ENCODE data around the gene HTRA3. TPM values are rescaled to one million over a fixed set of nuclear protein-coding genes. Genes with fewer than 3 reads are reported as not detected.

Gene HTRA3
- polyA plus RNA-seq, 1 donor from 2014 or later: not detected

DNA sequence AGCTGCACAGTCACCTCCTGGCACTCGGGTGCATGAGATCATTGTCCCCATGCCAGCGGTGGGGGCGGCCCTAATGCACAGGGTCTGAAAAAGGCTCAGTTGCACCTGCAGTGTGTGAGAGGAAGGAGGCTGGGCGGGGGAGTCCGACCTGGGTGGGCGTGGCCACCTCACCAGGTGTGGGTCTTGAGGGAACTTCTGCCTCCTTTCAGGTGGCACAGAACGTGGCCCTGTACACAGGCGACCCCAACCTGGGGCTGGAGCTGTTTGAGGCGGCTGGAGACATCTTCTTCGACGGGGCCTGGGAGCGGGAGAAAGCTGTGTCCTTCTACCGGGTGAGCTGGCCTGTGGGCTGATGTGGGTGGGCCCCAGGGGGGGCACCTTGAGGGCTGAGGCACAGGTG is 34.3 kb upstream of the HTRA3 start:
- TF ChIP-seq POLR2AphosphoS5 (IDR thresholded peaks at IDR 0.05): no peak
- TF ChIP-seq RAD21 (conservative IDR thresholded peaks at IDR 0.05): no peak
- TF ChIP-seq SMC3 (conservative IDR thresholded peaks at IDR 0.05; ENCODE audit: poor library complexity): no peak
- TF ChIP-seq EZH2 (IDR thresholded peaks at IDR 0.05; ENCODE audit: borderline replicate concordance, insufficient read depth, low read length, poor library complexity, severe bottlenecking): no peak
- TF ChIP-seq, protein P1, sequence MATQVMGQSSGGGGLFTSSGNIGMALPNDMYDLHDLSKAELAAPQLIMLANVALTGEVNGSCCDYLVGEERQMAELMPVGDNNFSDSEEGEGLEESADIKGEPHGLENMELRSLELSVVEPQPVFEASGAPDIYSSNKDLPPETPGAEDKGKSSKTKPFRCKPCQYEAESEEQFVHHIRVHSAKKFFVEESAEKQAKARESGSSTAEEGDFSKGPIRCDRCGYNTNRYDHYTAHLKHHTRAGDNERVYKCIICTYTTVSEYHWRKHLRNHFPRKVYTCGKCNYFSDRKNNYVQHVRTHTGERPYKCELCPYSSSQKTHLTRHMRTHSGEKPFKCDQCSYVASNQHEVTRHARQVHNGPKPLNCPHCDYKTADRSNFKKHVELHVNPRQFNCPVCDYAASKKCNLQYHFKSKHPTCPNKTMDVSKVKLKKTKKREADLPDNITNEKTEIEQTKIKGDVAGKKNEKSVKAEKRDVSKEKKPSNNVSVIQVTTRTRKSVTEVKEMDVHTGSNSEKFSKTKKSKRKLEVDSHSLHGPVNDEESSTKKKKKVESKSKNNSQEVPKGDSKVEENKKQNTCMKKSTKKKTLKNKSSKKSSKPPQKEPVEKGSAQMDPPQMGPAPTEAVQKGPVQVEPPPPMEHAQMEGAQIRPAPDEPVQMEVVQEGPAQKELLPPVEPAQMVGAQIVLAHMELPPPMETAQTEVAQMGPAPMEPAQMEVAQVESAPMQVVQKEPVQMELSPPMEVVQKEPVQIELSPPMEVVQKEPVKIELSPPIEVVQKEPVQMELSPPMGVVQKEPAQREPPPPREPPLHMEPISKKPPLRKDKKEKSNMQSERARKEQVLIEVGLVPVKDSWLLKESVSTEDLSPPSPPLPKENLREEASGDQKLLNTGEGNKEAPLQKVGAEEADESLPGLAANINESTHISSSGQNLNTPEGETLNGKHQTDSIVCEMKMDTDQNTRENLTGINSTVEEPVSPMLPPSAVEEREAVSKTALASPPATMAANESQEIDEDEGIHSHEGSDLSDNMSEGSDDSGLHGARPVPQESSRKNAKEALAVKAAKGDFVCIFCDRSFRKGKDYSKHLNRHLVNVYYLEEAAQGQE (IDR thresholded peaks at IDR 0.05; ENCODE audit: borderline replicate concordance): no peak
- TF ChIP-seq MXI1 (conservative IDR thresholded peaks at IDR 0.05; ENCODE audit: poor library complexity, severe bottlenecking): no peak
- TF ChIP-seq EP300 (conservative IDR thresholded peaks at IDR 0.05; ENCODE audit: poor library complexity, severe bottlenecking): no peak
- TF ChIP-seq, protein P2, sequence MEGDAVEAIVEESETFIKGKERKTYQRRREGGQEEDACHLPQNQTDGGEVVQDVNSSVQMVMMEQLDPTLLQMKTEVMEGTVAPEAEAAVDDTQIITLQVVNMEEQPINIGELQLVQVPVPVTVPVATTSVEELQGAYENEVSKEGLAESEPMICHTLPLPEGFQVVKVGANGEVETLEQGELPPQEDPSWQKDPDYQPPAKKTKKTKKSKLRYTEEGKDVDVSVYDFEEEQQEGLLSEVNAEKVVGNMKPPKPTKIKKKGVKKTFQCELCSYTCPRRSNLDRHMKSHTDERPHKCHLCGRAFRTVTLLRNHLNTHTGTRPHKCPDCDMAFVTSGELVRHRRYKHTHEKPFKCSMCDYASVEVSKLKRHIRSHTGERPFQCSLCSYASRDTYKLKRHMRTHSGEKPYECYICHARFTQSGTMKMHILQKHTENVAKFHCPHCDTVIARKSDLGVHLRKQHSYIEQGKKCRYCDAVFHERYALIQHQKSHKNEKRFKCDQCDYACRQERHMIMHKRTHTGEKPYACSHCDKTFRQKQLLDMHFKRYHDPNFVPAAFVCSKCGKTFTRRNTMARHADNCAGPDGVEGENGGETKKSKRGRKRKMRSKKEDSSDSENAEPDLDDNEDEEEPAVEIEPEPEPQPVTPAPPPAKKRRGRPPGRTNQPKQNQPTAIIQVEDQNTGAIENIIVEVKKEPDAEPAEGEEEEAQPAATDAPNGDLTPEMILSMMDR (IDR thresholded peaks at IDR 0.05; ENCODE audit: poor library complexity, severe bottlenecking): no peak
- no peak for TF ChIP-seq TAF1 (IDR thresholded peaks at IDR 0.05; ENCODE audit: low read depth)
- Histone ChIP-seq H3K36me3 (ENCODE audit: insufficient read depth, low read length) (no peaks in the 10 kb centered on the region), H3K27ac (ENCODE audit: low read length) (no peak overlapping the region), H3K4me3 (ENCODE audit: low read length) (no peak overlapping the region), H2AFZ (ENCODE audit: low read depth, low read length) (no peak overlapping the region), H3K4me2 (ENCODE audit: low read length) (no peak overlapping the region), H3K9ac (ENCODE audit: low read length) (no peak overlapping the region), H3K9me2 (ENCODE audit: insufficient read depth, low read length) (no peaks in the 10 kb centered on the region), H3K79me2 (replicated peaks; ENCODE audit: insufficient read depth, low read length) (no peaks in the 10 kb centered on the region), H3F3A (ENCODE audit: insufficient read depth, low read length, poor library complexity, severe bottlenecking) (no peaks in the 10 kb centered on the region), H3K9me3 (ENCODE audit: low read length) (no peaks in the 10 kb centered on the region), H3K27me3 (ENCODE audit: insufficient read depth, low read depth, low read length) (no peaks in the 10 kb centered on the region), H4K20me1 (ENCODE audit: insufficient read depth) (no peaks in the 10 kb centered on the region)

DNA sequence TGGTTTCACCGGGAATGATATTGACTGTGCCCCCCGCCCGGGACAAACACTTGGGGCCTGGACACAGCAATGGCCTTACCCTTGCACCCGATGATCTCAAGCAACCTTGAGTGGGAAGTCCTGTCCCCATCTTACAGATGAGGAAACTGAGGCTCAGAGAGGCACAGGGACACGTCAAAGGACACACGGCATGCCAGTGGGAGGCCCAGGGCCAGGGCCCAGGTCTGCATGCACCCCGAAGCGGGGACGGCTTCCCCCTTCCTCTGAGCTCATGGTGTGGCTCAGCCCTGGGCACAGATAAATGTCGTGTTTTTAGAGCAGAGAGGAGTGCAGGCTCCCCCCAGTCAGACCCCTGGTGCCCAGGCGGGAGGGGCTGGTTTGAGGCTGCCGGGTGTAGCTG is 33.9 kb upstream of the HTRA3 start:
- H3K79me2 ChIP-seq (replicated peaks; ENCODE audit: insufficient read depth, low read length): no peaks in the 10 kb centered on the region
- H3K9ac ChIP-seq (ENCODE audit: low read length): no peak overlapping the region
- no peaks in the 10 kb centered on the region for H3F3A ChIP-seq (ENCODE audit: insufficient read depth, low read length, poor library complexity, severe bottlenecking)
- H3K27me3 ChIP-seq (ENCODE audit: insufficient read depth, low read depth, low read length): no peaks in the 10 kb centered on the region
- no peak overlapping the region for H3K27ac ChIP-seq (ENCODE audit: low read length)
- no peaks in the 10 kb centered on the region for H4K20me1 ChIP-seq (ENCODE audit: insufficient read depth)
- H3K4me3 ChIP-seq (ENCODE audit: low read length): no peak overlapping the region
- no peaks in the 10 kb centered on the region for H3K9me3 ChIP-seq (ENCODE audit: low read length)
- no peaks in the 10 kb centered on the region for H3K36me3 ChIP-seq (ENCODE audit: insufficient read depth, low read length)
- TF ChIP-seq POLR2AphosphoS5 (IDR thresholded peaks at IDR 0.05): no peak
- no peak for TF ChIP-seq EP300 (conservative IDR thresholded peaks at IDR 0.05; ENCODE audit: poor library complexity, severe bottlenecking)
- TF ChIP-seq RAD21 (conservative IDR thresholded peaks at IDR 0.05): no peak
- no peak for TF ChIP-seq MXI1 (conservative IDR thresholded peaks at IDR 0.05; ENCODE audit: poor library complexity, severe bottlenecking)
- TF ChIP-seq EZH2 (IDR thresholded peaks at IDR 0.05; ENCODE audit: borderline replicate concordance, insufficient read depth, low read length, poor library complexity, severe bottlenecking): no peak
- TF ChIP-seq, protein P1 (IDR thresholded peaks at IDR 0.05; ENCODE audit: borderline replicate concordance): no peak
- no peak for TF ChIP-seq SMC3 (conservative IDR thresholded peaks at IDR 0.05; ENCODE audit: poor library complexity)
- TF ChIP-seq TAF1 (IDR thresholded peaks at IDR 0.05; ENCODE audit: low read depth): no peak
- TF ChIP-seq, protein P2 (IDR thresholded peaks at IDR 0.05; ENCODE audit: poor library complexity, severe bottlenecking): no peak
- H3K4me2 ChIP-seq (ENCODE audit: low read length): no peak overlapping the region
- H2AFZ ChIP-seq (ENCODE audit: low read depth, low read length): no peak overlapping the region
- H3K9me2 ChIP-seq (ENCODE audit: insufficient read depth, low read length): no peaks in the 10 kb centered on the region

Data from neural cell (in vitro differentiated cells).